BJ (cell line): ENCODE results near the gene UBE2K. TPM values are rescaled to one million over a fixed set of nuclear protein-coding genes. Genes with fewer than 3 reads are reported as not detected.
"Not testable (repeated sequence)": the region's sequence is repeated elsewhere in the genome, so short reads cannot be mapped to it uniquely, and the experiment has no call there.

Experiments
- CTCF ChIA-PET: fragments of 350-600 bp; formaldehyde crosslinking; extraction: SDS; loops from one replicate; lab custom pipeline; 2021; ENCODE audit warnings: antibody characterized with exemption, inconsistent platforms; lab: Yijun Ruan, JAX
- POLR2A ChIA-PET: fragments of 300-600 bp; sonication (Branson Sonifier 250); formaldehyde crosslinking; extraction: SDS; loops from one replicate; lab custom pipeline; 2021; ENCODE audit warnings: antibody characterized with exemption; lab: Charles Lee
- DNase-seq: peaks from one replicate; pipeline ENCODE4 v3.0.0-alpha.2; 2011; ENCODE audit warnings: low read depth
- H3K27me3 ChIP-seq: 2 replicates; pipeline ENCODE4 v1.6.0; 2011; ENCODE audit warnings: low read length; ENCODE audit not compliant: control insufficient read depth, insufficient read depth
- H3K36me3 ChIP-seq: 2 replicates; pipeline ENCODE4 v1.5.1; 2011; ENCODE audit warnings: low read length; ENCODE audit not compliant: control insufficient read depth, insufficient read depth
- H3K4me3 ChIP-seq: 2 replicates; pipeline ENCODE4 v1.5.1; 2011; ENCODE audit warnings: low read depth, mild to moderate bottlenecking, control low read depth, low read length
- CTCF ChIP-seq: IDR thresholded peaks from 2 replicates; pipeline ENCODE4 v1.5.1; 2011; ENCODE audit warnings: low read depth, mild to moderate bottlenecking, control low read depth, inconsistent platforms, low read length, moderate library complexity; ENCODE audit not compliant: insufficient read depth
- polyA plus RNA-seq: library from polyadenylated mRNA; depleted of rRNA; stranded (reverse); fragments of >200 nt; gene quantifications from 2 replicates; pipeline ENCODE4 v1.2.3, GENCODE V29; 2011

UBE2K gene
- polyA plus RNA-seq, 1 experiment = 44.1 TPM

GRCh38 chr4:39699687-39700409, 1.9 kb downstream of the UBE2K start:
- POLR2A ChIA-PET = interaction anchor here (0.5 to 0.7 kb wide), 2 partner anchors 358 to 578 kb away, joined by 3 to 6 read pairs; no protein-coding TSS in a partner anchor
- CTCF ChIA-PET = no interaction called here
- Histone ChIP-seq H3K4me3 (peak overlapping the region; percentile 99), H3K27me3 (no peaks in the 10 kb centered on the region), H3K36me3 (no peaks in the 10 kb centered on the region; the same call in 1 of the 2 replicates)
- DNase-seq = peak; percentile 44
- TF ChIP-seq CTCF = no peak

GRCh38 chr4:39700554-39700953, 2.6 kb downstream of the UBE2K start:
- H3K36me3 ChIP-seq = no peaks in the 10 kb centered on the region; the same call in 1 of the 2 replicates
- ChIA-PET CTCF (no interaction called here), POLR2A (interaction anchor here (0.7 kb wide), 1 partner anchor 577 kb away, joined by 6 read pairs; no protein-coding TSS in a partner anchor)
- TF ChIP-seq CTCF = no peak
- no peak overlapping the region; the same call in 1 of the 2 replicates for H3K4me3 ChIP-seq
- H3K27me3 ChIP-seq = no peaks in the 10 kb centered on the region
- DNase-seq = no peak

GRCh38 chr4:39702716-39703115, 4.8 kb downstream of the UBE2K start:
- H3K27me3 ChIP-seq = no peaks in the 10 kb centered on the region
- no peak overlapping the region for H3K4me3 ChIP-seq
- ChIA-PET CTCF (no interaction called here), POLR2A (no interaction called here)
- no peaks in the 10 kb centered on the region; the same call in 1 of the 2 replicates for H3K36me3 ChIP-seq
- TF ChIP-seq CTCF = no peak
- no peak for DNase-seq

GRCh38 chr4:39704789-39705188, 6.9 kb downstream of the UBE2K start:
- CTCF ChIA-PET = interaction anchor here (1.0 to 1.1 kb wide), 2 partner anchors 246 to 248 kb away, joined by 3 read pairs; no protein-coding TSS in a partner anchor
- POLR2A ChIA-PET, H3K27me3 ChIP-seq, H3K36me3 ChIP-seq, DNase-seq, H3K4me3 ChIP-seq: not testable (repeated sequence)

GRCh38 chr4:39706334-39706733, 8.4 kb downstream of the UBE2K start:
- Histone ChIP-seq H3K36me3 (no peaks in the 10 kb centered on the region; the same call in 1 of the 2 replicates), H3K4me3 (no peak overlapping the region), H3K27me3 (no peaks in the 10 kb centered on the region)
- ChIA-PET CTCF (interaction anchor here (1.0 kb wide), 1 partner anchor 24 kb away, joined by 5 read pairs; no protein-coding TSS in a partner anchor), POLR2A (no interaction called here)
- no peak for TF ChIP-seq CTCF
- DNase-seq = peak; percentile 51
